HepG2 (cell line): ENCODE measurements around the gene ZNF316.

Experiments
- BRCA1 ChIP-seq: sonication (generic); formaldehyde crosslinking; IDR thresholded peaks from 2 replicates; pipeline ENCODE4 v1.4.0; 2020; ENCODE audit warnings: missing genetic modification reagents
- HNF1A ChIP-seq, 2 experiments: sonication (generic) in 1 of 2; formaldehyde crosslinking in 1 of 2; IDR thresholded peaks; 2 replicates each; pipeline versions ENCODE4 v1.4.0 to v1.6.1; 2016 to 2020; ENCODE audit warnings: borderline replicate concordance in 1 of 2, low read depth in 1 of 2, mild to moderate bottlenecking in 1 of 2, missing genetic modification reagents in 1 of 2
- KAT8 ChIP-seq: IDR thresholded peaks from 2 replicates; pipeline ENCODE4 v1.6.1; 2016; ENCODE audit warnings: missing genetic modification reagents, missing compliant biosample characterization
- KDM1A ChIP-seq: IDR thresholded peaks from 2 replicates; pipeline ENCODE4 v1.6.1; 2016; ENCODE audit warnings: missing compliant biosample characterization
- MXD1 ChIP-seq: sonication (generic); formaldehyde crosslinking; IDR thresholded peaks from 2 replicates; pipeline ENCODE4 v1.4.0; 2020; ENCODE audit warnings: mild to moderate bottlenecking, missing genetic modification reagents
- ZNF274 ChIP-seq: sonication (generic); formaldehyde crosslinking; IDR thresholded peaks from 2 replicates; pipeline ENCODE4 v1.5.1; 2020; ENCODE audit warnings: mild to moderate bottlenecking, missing genetic modification reagents
- ZNF788 ChIP-seq: sonication (generic); formaldehyde crosslinking; IDR thresholded peaks from 2 replicates; pipeline ENCODE4 v1.5.0; 2020; ENCODE audit warnings: mild to moderate bottlenecking, missing genetic modification reagents, borderline replicate concordance
- ZSCAN25 ChIP-seq: sonication (generic); formaldehyde crosslinking; IDR thresholded peaks from 2 replicates; pipeline ENCODE4 v1.8.0; 2022; ENCODE audit warnings: mild to moderate bottlenecking, missing genetic modification reagents
- TF ChIP-seq, protein P1 (sequence below): sonication (generic); formaldehyde crosslinking; IDR thresholded peaks from 2 replicates; pipeline ENCODE4 v1.5.0; 2020; ENCODE audit warnings: missing genetic modification reagents, mild to moderate bottlenecking, borderline replicate concordance
- TF ChIP-seq, protein P2 (sequence below): sonication (generic); formaldehyde crosslinking; IDR thresholded peaks from 2 replicates; pipeline ENCODE4 v1.5.0; 2020; ENCODE audit warnings: mild to moderate bottlenecking, missing genetic modification reagents, moderate library complexity
- TF ChIP-seq, protein P3 (sequence below): sonication (generic); formaldehyde crosslinking; conservative IDR thresholded peaks from 2 replicates; pipeline ENCODE4 v1.4.0; 2020; ENCODE audit warnings: missing genetic modification reagents
- TF ChIP-seq, protein P4 (sequence below): sonication (generic); formaldehyde crosslinking; IDR thresholded peaks from 2 replicates; pipeline ENCODE4 v1.4.0; 2020; ENCODE audit warnings: mild to moderate bottlenecking, missing genetic modification reagents
- TF ChIP-seq, protein P5 (sequence below), 2 experiments: IDR thresholded peaks; 2 replicates each; pipeline ENCODE4 v1.6.1; 2011 to 2012; ENCODE audit warnings: low read length in 2 of 2, borderline replicate concordance in 1 of 2, low read depth in 1 of 2, mild to moderate bottlenecking in 1 of 2, moderate library complexity in 1 of 2

DNA sequence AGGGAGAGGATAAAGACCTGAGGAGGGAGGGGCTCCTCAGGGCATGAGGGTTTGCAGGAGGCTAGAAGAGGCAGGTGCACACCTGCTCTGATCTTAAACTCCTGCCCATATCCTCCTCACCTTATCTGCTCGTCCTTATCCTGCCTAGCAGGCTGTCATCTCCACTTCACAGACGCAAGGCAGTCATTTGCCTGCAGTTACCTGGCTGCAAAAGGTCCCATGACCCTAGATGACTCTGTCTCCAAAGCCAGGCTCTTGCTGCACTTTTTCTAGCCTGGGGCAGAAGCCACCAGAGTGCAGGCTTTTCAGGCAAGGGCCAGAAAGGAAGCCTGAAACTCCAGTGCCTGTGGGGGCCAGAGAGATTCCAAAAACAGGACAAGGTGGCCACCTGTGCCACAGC, 23.4 kb upstream of the ZNF316 start:
- TF ChIP-seq, protein P1, sequence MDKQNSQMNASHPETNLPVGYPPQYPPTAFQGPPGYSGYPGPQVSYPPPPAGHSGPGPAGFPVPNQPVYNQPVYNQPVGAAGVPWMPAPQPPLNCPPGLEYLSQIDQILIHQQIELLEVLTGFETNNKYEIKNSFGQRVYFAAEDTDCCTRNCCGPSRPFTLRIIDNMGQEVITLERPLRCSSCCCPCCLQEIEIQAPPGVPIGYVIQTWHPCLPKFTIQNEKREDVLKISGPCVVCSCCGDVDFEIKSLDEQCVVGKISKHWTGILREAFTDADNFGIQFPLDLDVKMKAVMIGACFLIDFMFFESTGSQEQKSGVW (CRISPR knock-in tag) = no peak
- TF ChIP-seq, protein P2, sequence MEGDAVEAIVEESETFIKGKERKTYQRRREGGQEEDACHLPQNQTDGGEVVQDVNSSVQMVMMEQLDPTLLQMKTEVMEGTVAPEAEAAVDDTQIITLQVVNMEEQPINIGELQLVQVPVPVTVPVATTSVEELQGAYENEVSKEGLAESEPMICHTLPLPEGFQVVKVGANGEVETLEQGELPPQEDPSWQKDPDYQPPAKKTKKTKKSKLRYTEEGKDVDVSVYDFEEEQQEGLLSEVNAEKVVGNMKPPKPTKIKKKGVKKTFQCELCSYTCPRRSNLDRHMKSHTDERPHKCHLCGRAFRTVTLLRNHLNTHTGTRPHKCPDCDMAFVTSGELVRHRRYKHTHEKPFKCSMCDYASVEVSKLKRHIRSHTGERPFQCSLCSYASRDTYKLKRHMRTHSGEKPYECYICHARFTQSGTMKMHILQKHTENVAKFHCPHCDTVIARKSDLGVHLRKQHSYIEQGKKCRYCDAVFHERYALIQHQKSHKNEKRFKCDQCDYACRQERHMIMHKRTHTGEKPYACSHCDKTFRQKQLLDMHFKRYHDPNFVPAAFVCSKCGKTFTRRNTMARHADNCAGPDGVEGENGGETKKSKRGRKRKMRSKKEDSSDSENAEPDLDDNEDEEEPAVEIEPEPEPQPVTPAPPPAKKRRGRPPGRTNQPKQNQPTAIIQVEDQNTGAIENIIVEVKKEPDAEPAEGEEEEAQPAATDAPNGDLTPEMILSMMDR (CRISPR knock-in tag) = no peak
- TF ChIP-seq ZNF274 (no peak), ZNF788 (no peak), HNF1A (IDR thresholded peaks at IDR 0.05; ENCODE audit: low read depth) (no peak), HNF1A (CRISPR knock-in tag; IDR thresholded peaks at IDR 0.05; ENCODE audit: borderline replicate concordance) (no peak), ZSCAN25 (no peak), MXD1 (CRISPR knock-in tag) (no peak), KAT8 (CRISPR knock-in tag) (no peak), BRCA1 (no peak), KDM1A (no peak)
- TF ChIP-seq, protein P3, sequence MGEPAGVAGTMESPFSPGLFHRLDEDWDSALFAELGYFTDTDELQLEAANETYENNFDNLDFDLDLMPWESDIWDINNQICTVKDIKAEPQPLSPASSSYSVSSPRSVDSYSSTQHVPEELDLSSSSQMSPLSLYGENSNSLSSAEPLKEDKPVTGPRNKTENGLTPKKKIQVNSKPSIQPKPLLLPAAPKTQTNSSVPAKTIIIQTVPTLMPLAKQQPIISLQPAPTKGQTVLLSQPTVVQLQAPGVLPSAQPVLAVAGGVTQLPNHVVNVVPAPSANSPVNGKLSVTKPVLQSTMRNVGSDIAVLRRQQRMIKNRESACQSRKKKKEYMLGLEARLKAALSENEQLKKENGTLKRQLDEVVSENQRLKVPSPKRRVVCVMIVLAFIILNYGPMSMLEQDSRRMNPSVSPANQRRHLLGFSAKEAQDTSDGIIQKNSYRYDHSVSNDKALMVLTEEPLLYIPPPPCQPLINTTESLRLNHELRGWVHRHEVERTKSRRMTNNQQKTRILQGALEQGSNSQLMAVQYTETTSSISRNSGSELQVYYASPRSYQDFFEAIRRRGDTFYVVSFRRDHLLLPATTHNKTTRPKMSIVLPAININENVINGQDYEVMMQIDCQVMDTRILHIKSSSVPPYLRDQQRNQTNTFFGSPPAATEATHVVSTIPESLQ (CRISPR knock-in tag) = no peak
- TF ChIP-seq, protein P4, sequence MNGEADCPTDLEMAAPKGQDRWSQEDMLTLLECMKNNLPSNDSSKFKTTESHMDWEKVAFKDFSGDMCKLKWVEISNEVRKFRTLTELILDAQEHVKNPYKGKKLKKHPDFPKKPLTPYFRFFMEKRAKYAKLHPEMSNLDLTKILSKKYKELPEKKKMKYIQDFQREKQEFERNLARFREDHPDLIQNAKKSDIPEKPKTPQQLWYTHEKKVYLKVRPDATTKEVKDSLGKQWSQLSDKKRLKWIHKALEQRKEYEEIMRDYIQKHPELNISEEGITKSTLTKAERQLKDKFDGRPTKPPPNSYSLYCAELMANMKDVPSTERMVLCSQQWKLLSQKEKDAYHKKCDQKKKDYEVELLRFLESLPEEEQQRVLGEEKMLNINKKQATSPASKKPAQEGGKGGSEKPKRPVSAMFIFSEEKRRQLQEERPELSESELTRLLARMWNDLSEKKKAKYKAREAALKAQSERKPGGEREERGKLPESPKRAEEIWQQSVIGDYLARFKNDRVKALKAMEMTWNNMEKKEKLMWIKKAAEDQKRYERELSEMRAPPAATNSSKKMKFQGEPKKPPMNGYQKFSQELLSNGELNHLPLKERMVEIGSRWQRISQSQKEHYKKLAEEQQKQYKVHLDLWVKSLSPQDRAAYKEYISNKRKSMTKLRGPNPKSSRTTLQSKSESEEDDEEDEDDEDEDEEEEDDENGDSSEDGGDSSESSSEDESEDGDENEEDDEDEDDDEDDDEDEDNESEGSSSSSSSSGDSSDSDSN = no peak
- TF ChIP-seq, protein P5, sequence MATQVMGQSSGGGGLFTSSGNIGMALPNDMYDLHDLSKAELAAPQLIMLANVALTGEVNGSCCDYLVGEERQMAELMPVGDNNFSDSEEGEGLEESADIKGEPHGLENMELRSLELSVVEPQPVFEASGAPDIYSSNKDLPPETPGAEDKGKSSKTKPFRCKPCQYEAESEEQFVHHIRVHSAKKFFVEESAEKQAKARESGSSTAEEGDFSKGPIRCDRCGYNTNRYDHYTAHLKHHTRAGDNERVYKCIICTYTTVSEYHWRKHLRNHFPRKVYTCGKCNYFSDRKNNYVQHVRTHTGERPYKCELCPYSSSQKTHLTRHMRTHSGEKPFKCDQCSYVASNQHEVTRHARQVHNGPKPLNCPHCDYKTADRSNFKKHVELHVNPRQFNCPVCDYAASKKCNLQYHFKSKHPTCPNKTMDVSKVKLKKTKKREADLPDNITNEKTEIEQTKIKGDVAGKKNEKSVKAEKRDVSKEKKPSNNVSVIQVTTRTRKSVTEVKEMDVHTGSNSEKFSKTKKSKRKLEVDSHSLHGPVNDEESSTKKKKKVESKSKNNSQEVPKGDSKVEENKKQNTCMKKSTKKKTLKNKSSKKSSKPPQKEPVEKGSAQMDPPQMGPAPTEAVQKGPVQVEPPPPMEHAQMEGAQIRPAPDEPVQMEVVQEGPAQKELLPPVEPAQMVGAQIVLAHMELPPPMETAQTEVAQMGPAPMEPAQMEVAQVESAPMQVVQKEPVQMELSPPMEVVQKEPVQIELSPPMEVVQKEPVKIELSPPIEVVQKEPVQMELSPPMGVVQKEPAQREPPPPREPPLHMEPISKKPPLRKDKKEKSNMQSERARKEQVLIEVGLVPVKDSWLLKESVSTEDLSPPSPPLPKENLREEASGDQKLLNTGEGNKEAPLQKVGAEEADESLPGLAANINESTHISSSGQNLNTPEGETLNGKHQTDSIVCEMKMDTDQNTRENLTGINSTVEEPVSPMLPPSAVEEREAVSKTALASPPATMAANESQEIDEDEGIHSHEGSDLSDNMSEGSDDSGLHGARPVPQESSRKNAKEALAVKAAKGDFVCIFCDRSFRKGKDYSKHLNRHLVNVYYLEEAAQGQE (IDR thresholded peaks at IDR 0.05; ENCODE audit: borderline replicate concordance in 1 of 2, low read depth in 1 of 2, low read length in 2 of 2) = no peak
